IPS DF 4.7 (cell line): ENCODE measurements around the gene FOXP4.

ENCODE experiments used
- DNase-seq: peaks from one replicate; pipeline ENCODE4 v3.0.0-alpha.2; 2013; ENCODE audit warnings: low spot score; ENCODE audit errors: extremely low read depth

FOXP4 gene

GRCh38 chr6:41563060-41563776 lies 17.0 kb downstream of the FOXP4 start:
- DNase-seq: no peak

GRCh38 chr6:41564448-41565142 lies 18.4 kb downstream of the FOXP4 start:
- no peak for DNase-seq

- DNase-seq: no peak
These were observed 19.5 kb downstream of the FOXP4 start for GRCh38 chr6:41565701-41566100.

GRCh38 chr6:41566961-41567360 lies 20.8 kb downstream of the FOXP4 start:
- DNase-seq: no peak

- no peak for DNase-seq
These were observed 21.5 kb downstream of the FOXP4 start for GRCh38 chr6:41567684-41568083.

GRCh38 chr6:41568202-41568584 lies 22.0 kb downstream of the FOXP4 start:
- no peak for DNase-seq

- DNase-seq: no peak
These were observed 22.6 kb downstream of the FOXP4 start for GRCh38 chr6:41568585-41569384.

GRCh38 chr6:41570259-41570615 lies 24.1 kb downstream of the FOXP4 start:
- no peak for DNase-seq

- no peak for DNase-seq
These were observed 25.0 kb downstream of the FOXP4 start for GRCh38 chr6:41571021-41571780.

- DNase-seq: no peak
These were observed 26.4 kb downstream of the FOXP4 start for GRCh38 chr6:41572613-41573012.

- DNase-seq: no peak
These were observed 27.1 kb downstream of the FOXP4 start for GRCh38 chr6:41573276-41573675.

- DNase-seq: no peak
These were observed 27.8 kb downstream of the FOXP4 start for GRCh38 chr6:41573985-41574384.

GRCh38 chr6:41575598-41575997 lies 29.4 kb downstream of the FOXP4 start:
- no peak for DNase-seq

- DNase-seq: no peak
These were observed 30.5 kb downstream of the FOXP4 start for GRCh38 chr6:41576667-41577066.

GRCh38 chr6:41577356-41578216 lies 31.4 kb downstream of the FOXP4 start:
- no peak for DNase-seq

GRCh38 chr6:41578217-41579087 lies 32.3 kb downstream of the FOXP4 start:
- DNase-seq: no peak

- no peak for DNase-seq
These were observed 33.0 kb downstream of the FOXP4 start for GRCh38 chr6:41579088-41579610.

- no peak for DNase-seq
These were observed 34.5 kb downstream of the FOXP4 start for GRCh38 chr6:41580690-41581089.

- no peak for DNase-seq
These were observed 35.3 kb downstream of the FOXP4 start for GRCh38 chr6:41581381-41581991.
